Fibroblast of skin of right biceps (primary cell): ENCODE measurements around the gene HP.
"Not testable (repeated sequence)": the region's sequence is repeated elsewhere in the genome, so short reads cannot be mapped to it uniquely, and the experiment has no call there.

ENCODE experiments used
- DNase-seq: peaks from one replicate; pipeline ENCODE4 v3.0.0-alpha.2; 2013

The HP gene

GRCh38 chr16:72043539-72043938 is 10.8 kb upstream of the HP start:
- no peak for DNase-seq

GRCh38 chr16:72044296-72044695 is 10.0 kb upstream of the HP start:
- no peak for DNase-seq

- DNase-seq: no peak
Observed at GRCh38 chr16:72044825-72045359, 9.4 kb upstream of the HP start.

- DNase-seq: no peak
Observed at GRCh38 chr16:72049110-72049509, 5.2 kb upstream of the HP start.

- DNase-seq: no peak
Observed at GRCh38 chr16:72050769-72051464, 3.4 kb upstream of the HP start.

- no peak for DNase-seq
Observed at GRCh38 chr16:72051818-72052217, 2.5 kb upstream of the HP start.

- DNase-seq: no peak
Observed at GRCh38 chr16:72055911-72056310, 1.6 kb downstream of the HP start.

- not testable (repeated sequence) for DNase-seq
Observed at GRCh38 chr16:72057313-72057712, 3.0 kb downstream of the HP start.

GRCh38 chr16:72059060-72059459 is 4.8 kb downstream of the HP start:
- not testable (repeated sequence) for DNase-seq

- DNase-seq: no peak
Observed at GRCh38 chr16:72060405-72060804, 6.1 kb downstream of the HP start.

GRCh38 chr16:72061564-72061963 is 7.3 kb downstream of the HP start:
- no peak for DNase-seq

GRCh38 chr16:72064361-72064894 is 10.1 kb downstream of the HP start:
- no peak for DNase-seq

GRCh38 chr16:72066747-72067146 is 12.4 kb downstream of the HP start:
- DNase-seq: peak; percentile 15

GRCh38 chr16:72068930-72069329 is 14.6 kb downstream of the HP start:
- no peak for DNase-seq

GRCh38 chr16:72072514-72073342 is 18.4 kb downstream of the HP start:
- peak; percentile 35 for DNase-seq

GRCh38 chr16:72073560-72074230 is 19.4 kb downstream of the HP start:
- no peak for DNase-seq

GRCh38 chr16:72075067-72075466 is 20.8 kb downstream of the HP start:
- DNase-seq: not testable (repeated sequence)

GRCh38 chr16:72076991-72077706 is 22.8 kb downstream of the HP start:
- DNase-seq: not testable (repeated sequence)

- no peak for DNase-seq
Observed at GRCh38 chr16:72083778-72084404, 29.6 kb downstream of the HP start.

GRCh38 chr16:72084445-72084844 is 30.1 kb downstream of the HP start:
- DNase-seq: no peak

- DNase-seq: no peak
Observed at GRCh38 chr16:72085002-72085401, 30.7 kb downstream of the HP start.

- no peak for DNase-seq
Observed at GRCh38 chr16:72091217-72091616, 36.9 kb downstream of the HP start.
